HL-60 (cell line): Measurements from ENCODE around the gene XCR1.

Experiments
- CTCF ChIP-seq: IDR thresholded peaks from one replicate; pipeline ENCODE4 v1.5.1; 2011; ENCODE audit warnings: low read length, control low read depth, inconsistent platforms; ENCODE audit not compliant: insufficient read depth
- GABPA ChIP-seq: IDR thresholded peaks from 2 replicates; pipeline ENCODE4 v1.6.1; 2012; ENCODE audit warnings: low read depth
- REST ChIP-seq: IDR thresholded peaks from 2 replicates; pipeline ENCODE4 v1.6.1; 2012; ENCODE audit warnings: low read depth; ENCODE audit not compliant: insufficient replicate concordance

- no peak for TF ChIP-seq CTCF
- TF ChIP-seq REST = no peak
- no peak for TF ChIP-seq GABPA
These were observed 50.8 kb downstream of the XCR1 start for GRCh38 chr3:45976191-45977091.
